Posterior cingulate gyrus (tissue), 11 donors: Measurements from ENCODE around the gene NAMPT.
"Not testable (repeated sequence)": the region's sequence is repeated elsewhere in the genome, so short reads cannot be mapped to it uniquely, and the experiment has no call there.

Source experiments
- DNase-seq, 10 donors: peaks; one replicate each; pipeline versions ENCODE4 v3.0.0 to v3.0.0-alpha.2; 2020 to 2021; ENCODE audit warnings: mixed read lengths in 3 of 10
- intact Hi-C: fragments of 100-400 bp; cut with DNase I; formaldehyde crosslinking; loops from one replicate; pipeline ENCODE4 v1.15.1; 2023

The NAMPT gene

GRCh38 chr7:106306256-106306655 is 21.5 kb upstream of the NAMPT start:
- no peak for DNase-seq
- intact Hi-C loops = no loop called here

GRCh38 chr7:106305732-106306131 is 20.9 kb upstream of the NAMPT start:
- DNase-seq = no peak
- intact Hi-C loops = no loop called here

GRCh38 chr7:106304568-106304967 is 19.8 kb upstream of the NAMPT start:
- no peak for DNase-seq
- intact Hi-C loops = no loop called here

GRCh38 chr7:106298631-106299030 is 13.8 kb upstream of the NAMPT start:
- DNase-seq, intact Hi-C loops: not testable (repeated sequence)

GRCh38 chr7:106298155-106298554 is 13.4 kb upstream of the NAMPT start:
- DNase-seq, intact Hi-C loops: not testable (repeated sequence)

GRCh38 chr7:106294334-106294733 is 9.6 kb upstream of the NAMPT start:
- no peak for DNase-seq
- intact Hi-C loops = no loop called here

GRCh38 chr7:106291247-106291646 is 6.5 kb upstream of the NAMPT start:
- no peak for DNase-seq
- intact Hi-C loops = no loop called here

GRCh38 chr7:106290319-106290718 is 5.5 kb upstream of the NAMPT start:
- intact Hi-C loops = no loop called here
- DNase-seq = no peak

- intact Hi-C loops = loop anchor here (5.0 to 10.0 kb wide), 4 partner anchors 113 to 415 kb away; partner anchors contain the start of genes ATXN7L1, CCDC71L and SYPL1
- DNase-seq = no peak
Measured at GRCh38 chr7:106289848-106290247, 5.1 kb upstream of the NAMPT start.

- intact Hi-C loops = loop anchor here (5.0 to 10.0 kb wide), 4 partner anchors 111 to 413 kb away; partner anchors contain the start of genes ATXN7L1, CCDC71L and SYPL1
- no peak for DNase-seq
Measured at GRCh38 chr7:106288263-106288662, 3.5 kb upstream of the NAMPT start.

GRCh38 chr7:106287786-106288185 is 3.0 kb upstream of the NAMPT start:
- no peak for DNase-seq
- intact Hi-C loops = loop anchor here (5.0 to 10.0 kb wide), 4 partner anchors 110 to 413 kb away; partner anchors contain the start of genes ATXN7L1, CCDC71L and SYPL1

- DNase-seq = no peak
- intact Hi-C loops = loop anchor here (5.0 to 10.0 kb wide), 4 partner anchors 109 to 411 kb away; partner anchors contain the start of genes ATXN7L1, CCDC71L and SYPL1
Measured at GRCh38 chr7:106285855-106286492, 1.2 kb upstream of the NAMPT start.

GRCh38 chr7:106285051-106285854 is 470 bp upstream of the NAMPT start:
- intact Hi-C loops = loop anchor here (5.0 to 10.0 kb wide), 4 partner anchors 108 to 410 kb away; partner anchors contain the start of genes ATXN7L1, CCDC71L and SYPL1

GRCh38 chr7:106283831-106284713 is 711 bp downstream of the NAMPT start:
- peak; percentile 16 to 88 (median 38) for DNase-seq
- intact Hi-C loops = loop anchor here (5.0 to 10.0 kb wide), 3 partner anchors 169 to 758 kb away; partner anchors contain the start of genes ATXN7L1, PRKAR2B and SYPL1

More at GRCh38 chr7:106285051-106285854, 470 bp upstream of the NAMPT start:
- DNase-seq = peak; percentile 88 to 99 (median 92)

- intact Hi-C loops = loop anchor here (5.0 to 10.0 kb wide), 3 partner anchors 169 to 759 kb away; partner anchors contain the start of genes ATXN7L1, PRKAR2B and SYPL1
- DNase-seq = no peak
Measured at GRCh38 chr7:106283501-106283830, 1.3 kb downstream of the NAMPT start.

- DNase-seq = no peak
- intact Hi-C loops = loop anchor here (5.0 to 10.0 kb wide), 3 partner anchors 168 to 759 kb away; partner anchors contain the start of genes ATXN7L1, PRKAR2B and SYPL1
Measured at GRCh38 chr7:106282852-106283251, 1.9 kb downstream of the NAMPT start.

GRCh38 chr7:106282390-106282789 is 2.4 kb downstream of the NAMPT start:
- intact Hi-C loops = loop anchor here (5.0 to 10.0 kb wide), 3 partner anchors 168 to 760 kb away; partner anchors contain the start of genes ATXN7L1, PRKAR2B and SYPL1
- DNase-seq = no peak

GRCh38 chr7:106281585-106282318 is 3.0 kb downstream of the NAMPT start:
- no peak for DNase-seq
- intact Hi-C loops = loop anchor here (5.0 to 10.0 kb wide), 3 partner anchors 167 to 761 kb away; partner anchors contain the start of genes ATXN7L1, PRKAR2B and SYPL1

GRCh38 chr7:106281127-106281526 is 3.7 kb downstream of the NAMPT start:
- intact Hi-C loops = loop anchor here (5.0 to 10.0 kb wide), 3 partner anchors 166 to 761 kb away; partner anchors contain the start of genes ATXN7L1, PRKAR2B and SYPL1
- DNase-seq = no peak
